HEK293 (cell line): ENCODE results near the gene TNS3.

ENCODE experiments used
- BCL11A ChIP-seq: fragments of 450-650 bp; formaldehyde crosslinking; IDR thresholded peaks from 2 replicates; pipeline ENCODE4 v1.5.1; 2016; ENCODE audit warnings: low read depth, missing biosample characterization, missing genetic modification characterization
- GLIS1 ChIP-seq: fragments of 450-650 bp; formaldehyde crosslinking; IDR thresholded peaks from 2 replicates; pipeline ENCODE4 v1.5.1; 2016; ENCODE audit warnings: missing biosample characterization, missing genetic modification characterization
- TCF7L2 ChIP-seq: IDR thresholded peaks from 2 replicates; pipeline ENCODE4 v1.6.1; 2011; ENCODE audit warnings: low read depth, mild to moderate bottlenecking, inconsistent platforms, low read length, moderate library complexity, borderline replicate concordance
- ZBTB8A ChIP-seq: fragments of 450-650 bp; formaldehyde crosslinking; IDR thresholded peaks from 2 replicates; pipeline ENCODE4 v1.5.1; 2016; ENCODE audit warnings: missing biosample characterization, missing genetic modification characterization
- ZNF121 ChIP-seq: fragments of 450-650 bp; formaldehyde crosslinking; IDR thresholded peaks from 2 replicates; pipeline ENCODE4 v1.5.1; 2016; ENCODE audit warnings: missing biosample characterization, missing genetic modification characterization
- ZNF155 ChIP-seq: fragments of 450-650 bp; formaldehyde crosslinking; IDR thresholded peaks from 2 replicates; pipeline ENCODE4 v1.5.1; 2016; ENCODE audit warnings: missing biosample characterization, missing genetic modification characterization
- ZNF311 ChIP-seq: fragments of 450-650 bp; formaldehyde crosslinking; IDR thresholded peaks from 2 replicates; pipeline ENCODE4 v1.5.1; 2017; ENCODE audit warnings: missing biosample characterization, missing genetic modification characterization, borderline replicate concordance
- TF ChIP-seq, protein P1 (sequence below): fragments of 450-650 bp; formaldehyde crosslinking; IDR thresholded peaks from 2 replicates; pipeline ENCODE4 v1.5.1; 2016; ENCODE audit warnings: missing biosample characterization, missing genetic modification characterization
- TF ChIP-seq, protein P2 (sequence below): fragments of 450-650 bp; formaldehyde crosslinking; IDR thresholded peaks from 2 replicates; pipeline ENCODE4 v1.5.1; 2016; ENCODE audit warnings: missing biosample characterization, missing genetic modification characterization
- TF ChIP-seq, protein P3 (sequence below): fragments of 450-650 bp; formaldehyde crosslinking; conservative IDR thresholded peaks from 2 replicates; pipeline ENCODE4 v1.5.1; 2016; ENCODE audit warnings: low read depth, missing biosample characterization, missing genetic modification characterization

DNA sequence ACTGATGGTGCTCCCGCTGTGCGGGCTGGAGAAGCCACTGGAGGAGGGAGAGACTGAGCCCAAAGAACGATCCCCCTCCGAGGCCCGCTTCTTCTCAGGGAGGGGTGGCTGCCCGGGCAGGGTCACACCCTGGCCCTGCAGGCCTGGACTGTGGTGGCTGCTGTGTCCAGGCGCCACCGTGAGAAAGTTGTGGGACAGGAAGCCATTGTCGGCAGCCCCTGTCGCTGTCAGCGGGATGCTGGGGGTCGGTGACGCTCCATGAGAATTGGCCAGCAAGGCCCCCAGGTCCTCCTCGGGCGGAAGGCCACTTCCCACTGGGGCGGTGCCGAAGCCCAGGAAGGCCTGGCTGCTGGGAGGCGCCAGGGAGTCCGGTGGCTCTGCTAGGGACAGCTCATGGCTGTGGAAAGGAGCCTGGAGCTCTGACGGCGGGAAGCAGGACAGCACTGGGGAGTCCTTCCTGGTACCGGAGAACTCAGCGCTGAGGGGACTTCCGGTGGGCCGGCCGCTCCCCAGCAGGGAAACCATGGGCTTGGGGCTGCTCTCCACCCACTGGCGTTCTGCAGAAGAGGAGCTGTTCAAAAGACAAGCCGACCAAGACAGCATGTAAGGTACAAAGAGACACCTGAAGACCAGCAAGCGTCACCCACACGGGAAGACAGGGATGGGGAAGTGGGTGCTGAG, 278.8 kb downstream of the TNS3 start:
- TF ChIP-seq GLIS1 (tag by site-specific recombination): no peak
- TF ChIP-seq TCF7L2: no peak
- TF ChIP-seq, protein P1, sequence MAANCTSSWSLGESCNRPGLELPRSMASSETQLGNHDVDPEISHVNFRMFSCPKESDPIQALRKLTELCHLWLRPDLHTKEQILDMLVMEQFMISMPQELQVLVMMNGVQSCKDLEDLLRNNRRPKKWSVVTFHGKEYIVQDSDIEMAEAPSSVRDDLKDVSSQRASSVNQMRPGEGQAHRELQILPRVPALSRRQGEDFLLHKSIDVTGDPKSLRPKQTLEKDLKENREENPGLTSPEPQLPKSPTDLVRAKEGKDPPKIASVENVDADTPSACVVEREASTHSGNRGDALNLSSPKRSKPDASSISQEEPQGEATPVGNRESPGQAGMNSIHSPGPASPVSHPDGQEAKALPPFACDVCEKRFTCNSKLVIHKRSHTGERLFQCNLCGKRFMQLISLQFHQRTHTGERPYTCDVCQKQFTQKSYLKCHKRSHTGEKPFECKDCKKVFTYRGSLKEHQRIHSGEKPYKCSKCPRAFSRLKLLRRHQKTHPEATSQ (tag by site-specific recombination): no peak
- no peak for TF ChIP-seq BCL11A (tag by site-specific recombination)
- no peak for TF ChIP-seq ZNF155 (tag by site-specific recombination)
- no peak for TF ChIP-seq ZNF121 (tag by site-specific recombination)
- TF ChIP-seq ZNF311 (tag by site-specific recombination): no peak
- TF ChIP-seq, protein P2, sequence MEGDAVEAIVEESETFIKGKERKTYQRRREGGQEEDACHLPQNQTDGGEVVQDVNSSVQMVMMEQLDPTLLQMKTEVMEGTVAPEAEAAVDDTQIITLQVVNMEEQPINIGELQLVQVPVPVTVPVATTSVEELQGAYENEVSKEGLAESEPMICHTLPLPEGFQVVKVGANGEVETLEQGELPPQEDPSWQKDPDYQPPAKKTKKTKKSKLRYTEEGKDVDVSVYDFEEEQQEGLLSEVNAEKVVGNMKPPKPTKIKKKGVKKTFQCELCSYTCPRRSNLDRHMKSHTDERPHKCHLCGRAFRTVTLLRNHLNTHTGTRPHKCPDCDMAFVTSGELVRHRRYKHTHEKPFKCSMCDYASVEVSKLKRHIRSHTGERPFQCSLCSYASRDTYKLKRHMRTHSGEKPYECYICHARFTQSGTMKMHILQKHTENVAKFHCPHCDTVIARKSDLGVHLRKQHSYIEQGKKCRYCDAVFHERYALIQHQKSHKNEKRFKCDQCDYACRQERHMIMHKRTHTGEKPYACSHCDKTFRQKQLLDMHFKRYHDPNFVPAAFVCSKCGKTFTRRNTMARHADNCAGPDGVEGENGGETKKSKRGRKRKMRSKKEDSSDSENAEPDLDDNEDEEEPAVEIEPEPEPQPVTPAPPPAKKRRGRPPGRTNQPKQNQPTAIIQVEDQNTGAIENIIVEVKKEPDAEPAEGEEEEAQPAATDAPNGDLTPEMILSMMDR (tag by site-specific recombination): no peak
- TF ChIP-seq, protein P3, sequence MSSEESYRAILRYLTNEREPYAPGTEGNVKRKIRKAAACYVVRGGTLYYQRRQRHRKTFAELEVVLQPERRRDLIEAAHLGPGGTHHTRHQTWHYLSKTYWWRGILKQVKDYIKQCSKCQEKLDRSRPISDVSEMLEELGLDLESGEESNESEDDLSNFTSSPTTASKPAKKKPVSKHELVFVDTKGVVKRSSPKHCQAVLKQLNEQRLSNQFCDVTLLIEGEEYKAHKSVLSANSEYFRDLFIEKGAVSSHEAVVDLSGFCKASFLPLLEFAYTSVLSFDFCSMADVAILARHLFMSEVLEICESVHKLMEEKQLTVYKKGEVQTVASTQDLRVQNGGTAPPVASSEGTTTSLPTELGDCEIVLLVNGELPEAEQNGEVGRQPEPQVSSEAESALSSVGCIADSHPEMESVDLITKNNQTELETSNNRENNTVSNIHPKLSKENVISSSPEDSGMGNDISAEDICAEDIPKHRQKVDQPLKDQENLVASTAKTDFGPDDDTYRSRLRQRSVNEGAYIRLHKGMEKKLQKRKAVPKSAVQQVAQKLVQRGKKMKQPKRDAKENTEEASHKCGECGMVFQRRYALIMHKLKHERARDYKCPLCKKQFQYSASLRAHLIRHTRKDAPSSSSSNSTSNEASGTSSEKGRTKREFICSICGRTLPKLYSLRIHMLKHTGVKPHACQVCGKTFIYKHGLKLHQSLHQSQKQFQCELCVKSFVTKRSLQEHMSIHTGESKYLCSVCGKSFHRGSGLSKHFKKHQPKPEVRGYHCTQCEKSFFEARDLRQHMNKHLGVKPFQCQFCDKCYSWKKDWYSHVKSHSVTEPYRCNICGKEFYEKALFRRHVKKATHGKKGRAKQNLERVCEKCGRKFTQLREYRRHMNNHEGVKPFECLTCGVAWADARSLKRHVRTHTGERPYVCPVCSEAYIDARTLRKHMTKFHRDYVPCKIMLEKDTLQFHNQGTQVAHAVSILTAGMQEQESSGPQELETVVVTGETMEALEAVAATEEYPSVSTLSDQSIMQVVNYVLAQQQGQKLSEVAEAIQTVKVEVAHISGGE: no peak
- TF ChIP-seq ZBTB8A: no peak
